HG02571 (cell line): ENCODE results near the gene NUP133.
A peak's percentile ranks its signal among the peaks of the same experiment; 100 is the strongest.

Source experiments
- ATAC-seq: cut with Tn5 transposase; IDR thresholded peaks from one replicate; pipeline ENCODE4 v1.9.1; 2021; ENCODE audit warnings: mild to moderate bottlenecking, moderate library complexity; ENCODE audit not compliant: unreplicated experiment

Gene NUP133

GRCh38 chr1:229454056-229454455 lies 54.1 kb downstream of the NUP133 start:
- ATAC-seq: no peak

GRCh38 chr1:229452956-229453801 lies 55.0 kb downstream of the NUP133 start:
- ATAC-seq: no peak

- ATAC-seq: no peak
Measured at GRCh38 chr1:229448845-229449244, 59.3 kb downstream of the NUP133 start.

- ATAC-seq: no peak
Measured at GRCh38 chr1:229448354-229448753, 59.8 kb downstream of the NUP133 start.

- no peak for ATAC-seq
Measured at GRCh38 chr1:229447809-229448252, 60.3 kb downstream of the NUP133 start.

- no peak for ATAC-seq
Measured at GRCh38 chr1:229445828-229446227, 62.3 kb downstream of the NUP133 start.

GRCh38 chr1:229440851-229441537 lies 67.1 kb downstream of the NUP133 start:
- peak; percentile 97 for ATAC-seq

GRCh38 chr1:229438021-229438420 lies 70.1 kb downstream of the NUP133 start:
- ATAC-seq: no peak

GRCh38 chr1:229437443-229437842 lies 70.7 kb downstream of the NUP133 start:
- no peak for ATAC-seq

GRCh38 chr1:229436201-229436600 lies 71.9 kb downstream of the NUP133 start:
- no peak for ATAC-seq

GRCh38 chr1:229434641-229435051 lies 73.5 kb downstream of the NUP133 start:
- no peak for ATAC-seq

GRCh38 chr1:229434005-229434640 lies 74.0 kb downstream of the NUP133 start, which contains the start of gene ACTA1:
Gene ACTA1, minus strand, starts transcription at chr1:229434094. Its CDS starts 979 bp downstream, at chr1:229433115.
- ATAC-seq: no peak

GRCh38 chr1:229433364-229434004 lies 74.7 kb downstream of the NUP133 start:
- ATAC-seq: no peak

- no peak for ATAC-seq
Measured at GRCh38 chr1:229432905-229433304, 75.2 kb downstream of the NUP133 start.

- no peak for ATAC-seq
Measured at GRCh38 chr1:229432116-229432461, 76.1 kb downstream of the NUP133 start.

GRCh38 chr1:229431284-229432115 lies 76.6 kb downstream of the NUP133 start:
- no peak for ATAC-seq

GRCh38 chr1:229430761-229431283 lies 77.3 kb downstream of the NUP133 start:
- no peak for ATAC-seq

- ATAC-seq: no peak
Measured at GRCh38 chr1:229428256-229428655, 79.9 kb downstream of the NUP133 start.

GRCh38 chr1:229427572-229427971 lies 80.6 kb downstream of the NUP133 start:
- ATAC-seq: no peak

- ATAC-seq: no peak
Measured at GRCh38 chr1:229425564-229426159, 82.5 kb downstream of the NUP133 start.
